Liver (tissue), 9 donors: ENCODE data around the gene PHKB. TPM values are rescaled to one million over a fixed set of nuclear protein-coding genes. Genes with fewer than 3 reads are reported as not detected.

ENCODE experiments used
- DNase-seq: peaks from one replicate; pipeline ENCODE4 v3.0.0-alpha.2; 2017; ENCODE audit warnings: low spot score
- H3K27ac ChIP-seq, 2 donors: one replicate each; pipeline ENCODE4 v1.7.0; 2013; ENCODE audit warnings: inconsistent platforms in 2 of 2, low read length in 2 of 2, control low read depth in 1 of 2, low read depth in 1 of 2, mild to moderate bottlenecking in 1 of 2
- H3K27me3 ChIP-seq, 4 donors: one replicate each; pipeline versions ENCODE4 v1.6.1 to v1.7.0; 2013; ENCODE audit warnings: low read length in 3 of 4, inconsistent platforms in 1 of 4, mild to moderate bottlenecking in 1 of 4, moderate library complexity in 1 of 4; ENCODE audit not compliant: control insufficient read depth in 4 of 4, insufficient read depth in 4 of 4
- H3K36me3 ChIP-seq, 4 donors: one replicate each; pipeline versions ENCODE4 v1.6.1 to v1.7.0; 2013; ENCODE audit warnings: low read length in 3 of 4, mild to moderate bottlenecking in 3 of 4, low read depth in 1 of 4, moderate library complexity in 1 of 4; ENCODE audit not compliant: control insufficient read depth in 4 of 4, insufficient read depth in 3 of 4
- H3K4me1 ChIP-seq, 4 donors: one replicate each; pipeline versions ENCODE4 v1.6.1 to v1.7.0; 2013; ENCODE audit warnings: low read length in 3 of 4, mild to moderate bottlenecking in 3 of 4, moderate library complexity in 1 of 4; ENCODE audit not compliant: control insufficient read depth in 4 of 4, insufficient read depth in 4 of 4
- H3K4me3 ChIP-seq, 3 donors: one replicate each; pipeline versions ENCODE4 v1.6.1 to v1.7.0; 2013; ENCODE audit warnings: low read length in 3 of 3, control low read depth in 1 of 3, low read depth in 1 of 3, mild to moderate bottlenecking in 1 of 3
- H3K9ac ChIP-seq, 2 donors: one replicate each; pipeline ENCODE4 v1.7.0; 2013; ENCODE audit warnings: low read length in 2 of 2, mild to moderate bottlenecking in 2 of 2, moderate library complexity in 2 of 2, control low read depth in 1 of 2, low read depth in 1 of 2
- H3K9me3 ChIP-seq, 4 donors: one replicate each; pipeline versions ENCODE4 v1.6.1 to v1.7.0; 2013; ENCODE audit warnings: low read length in 3 of 4; ENCODE audit not compliant: control insufficient read depth in 4 of 4
- EGR1 ChIP-seq, 2 donors: IDR thresholded peaks; 2 replicates each; pipeline ENCODE4 v1.6.1; 2016 to 2018; ENCODE audit warnings: antibody characterized with exemption in 2 of 2, low read depth in 2 of 2
- FOXA1 ChIP-seq: IDR thresholded peaks from 2 replicates; pipeline ENCODE4 v1.6.1; 2016; ENCODE audit warnings: antibody characterized with exemption
- GABPA ChIP-seq, 2 donors: IDR thresholded peaks in 1 of 2; conservative IDR thresholded peaks in 1 of 2; 2 replicates each; pipeline ENCODE4 v1.6.1; 2016; ENCODE audit warnings: antibody characterized with exemption in 2 of 2, mild to moderate bottlenecking in 1 of 2, moderate library complexity in 1 of 2
- HNF4A ChIP-seq, 2 donors: conservative IDR thresholded peaks; 2 replicates each; pipeline ENCODE4 v1.6.1; 2016; ENCODE audit warnings: antibody characterized with exemption in 2 of 2, mild to moderate bottlenecking in 2 of 2
- HNF4G ChIP-seq: IDR thresholded peaks from 2 replicates; pipeline ENCODE4 v1.6.1; 2016; ENCODE audit warnings: antibody characterized with exemption
- JUND ChIP-seq, 2 donors: IDR thresholded peaks; 2 replicates each; pipeline ENCODE4 v1.6.1; 2016; ENCODE audit warnings: antibody characterized with exemption in 2 of 2
- NR2F2 ChIP-seq: IDR thresholded peaks from 2 replicates; pipeline ENCODE4 v1.6.1; 2016; ENCODE audit warnings: antibody characterized with exemption
- RAD21 ChIP-seq, 2 donors: IDR thresholded peaks; 2 replicates each; pipeline ENCODE4 v1.6.1; 2016; ENCODE audit warnings: antibody characterized with exemption in 2 of 2, mild to moderate bottlenecking in 2 of 2
- RXRA ChIP-seq, 2 donors: IDR thresholded peaks; 2 replicates each; pipeline ENCODE4 v1.6.1; 2017 to 2018; ENCODE audit warnings: antibody characterized with exemption in 2 of 2, mild to moderate bottlenecking in 1 of 2
- SP1 ChIP-seq: IDR thresholded peaks from 2 replicates; pipeline ENCODE4 v1.6.1; 2018; ENCODE audit warnings: antibody characterized with exemption, mild to moderate bottlenecking
- TAF1 ChIP-seq: conservative IDR thresholded peaks from 2 replicates; pipeline ENCODE4 v1.6.1; 2016; ENCODE audit warnings: antibody characterized with exemption, mild to moderate bottlenecking
- YY1 ChIP-seq: IDR thresholded peaks from 2 replicates; pipeline ENCODE4 v1.6.1; 2016; ENCODE audit warnings: antibody characterized with exemption, mild to moderate bottlenecking
- WGBS: extraction: QIAGEN DNeasy Blood & Tissue Kit; methylation state at CpG from one replicate; pipeline ENCODE4 v1.1.7; 2013; 5-methylcytosine and 5-hydroxymethylcytosine counted together
- polyA plus RNA-seq, 2 donors: library from polyadenylated mRNA; stranded (reverse) in 1 of 2; unstranded in 1 of 2; fragments of 200-250 nt in 1 of 2; fragments of >200 nt in 1 of 2; fragmentation: Nextera tagmentation in 1 of 2; extraction: Ambion mirVana in 1 of 2; gene quantifications; one replicate each; pipeline versions ENCODE4 v1.2.1 to v1.2.3, GENCODE V29; 2013 to 2015
- total RNA-seq, 2 donors: library from RNA; depleted of rRNA; stranded (reverse); fragments of >200 nt; gene quantifications; one replicate each; pipeline ENCODE4 v1.2.3, GENCODE V29; 2014
- TF ChIP-seq, protein P1 (sequence below): IDR thresholded peaks from 2 replicates; pipeline ENCODE4 v1.6.1; 2016; ENCODE audit warnings: antibody characterized with exemption
- TF ChIP-seq, protein P2 (sequence below): IDR thresholded peaks from 2 replicates; pipeline ENCODE4 v1.6.1; 2016; ENCODE audit warnings: antibody characterized with exemption
- TF ChIP-seq, protein P3 (sequence below): IDR thresholded peaks from 2 replicates; pipeline ENCODE4 v1.6.1; 2016; ENCODE audit warnings: antibody characterized with exemption, mild to moderate bottlenecking
- TF ChIP-seq, protein P4 (sequence below): fragments of 150-350 bp; IDR thresholded peaks from 2 replicates; pipeline ENCODE4 v1.5.1; 2017; ENCODE audit warnings: improper control_type of control experiment, low read depth, low read length; ENCODE audit not compliant: missing input control
- TF ChIP-seq, protein P5 (sequence below): IDR thresholded peaks from 2 replicates; pipeline ENCODE4 v1.6.1; 2016; ENCODE audit warnings: antibody characterized with exemption
- donor health status: healthy.
- donor health status: healthy.
- donor health status: healthy.
- donor health status: healthy.
- donor health status: healthy.

PHKB gene
- total and polyA plus RNA-seq, 4 donors, result 13.2 to 49.1 (median 29.0) TPM

DNA sequence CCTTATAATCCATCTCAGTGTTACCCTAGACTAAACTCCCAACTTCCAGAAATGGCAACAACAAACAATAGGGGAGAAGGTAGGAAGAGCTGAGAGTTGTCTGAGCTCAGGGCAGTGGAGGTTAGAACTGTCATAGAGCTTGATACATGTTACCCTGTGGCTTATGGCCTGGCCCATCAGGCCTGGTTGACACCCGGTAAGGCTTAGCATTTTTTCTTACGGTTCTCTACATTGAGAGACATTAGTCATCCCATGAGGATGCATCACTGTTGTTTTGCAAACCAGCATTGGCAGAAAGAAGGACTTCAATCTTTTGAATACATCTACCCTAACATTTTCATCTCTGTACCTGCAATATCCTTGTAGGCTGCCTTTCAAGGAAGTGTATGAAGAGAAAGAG is 226.6 kb downstream of the PHKB start:
- H3K4me3 ChIP-seq, result no peak overlapping the region
- 97% methylated on average over 2 of the region's 2 CpGs for WGBS
- H3K36me3 ChIP-seq, result peaks cover 10 to 27% (median 20%) of the 10 kb centered on the region in 4 donors

DNA sequence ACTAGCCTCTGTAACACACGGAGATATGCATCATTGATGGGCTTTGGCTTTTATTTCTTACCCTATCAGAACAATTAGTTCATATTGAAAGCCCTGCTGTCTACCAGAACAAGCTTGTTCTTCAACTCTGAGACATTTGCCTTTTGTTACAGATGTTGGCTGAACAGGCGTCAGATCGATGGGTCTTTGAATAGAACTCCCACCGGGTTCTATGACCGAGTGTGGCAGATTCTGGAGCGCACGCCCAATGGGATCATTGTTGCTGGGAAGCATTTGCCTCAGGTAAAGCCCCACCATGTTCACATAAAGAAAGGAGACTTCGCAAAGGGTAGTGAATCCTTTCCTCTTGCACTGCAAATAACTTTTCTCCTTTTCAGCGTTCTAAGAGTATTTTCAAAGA is 232.1 kb downstream of the PHKB start:
- Histone ChIP-seq H3K9me3 (no peaks in the 10 kb centered on the region), H3K9ac (no peak overlapping the region), H3K27ac (no peak overlapping the region), H3K4me1 (no peaks in the 10 kb centered on the region), H3K4me3 (no peak overlapping the region), H3K36me3 (peaks cover 11 to 69% (median 44%) of the 10 kb centered on the region in 4 donors), H3K27me3 (no peaks in the 10 kb centered on the region)
- WGBS, result 96% methylated on average over 9 of the region's 9 CpGs
- DNase-seq, result no peak
- TF ChIP-seq, protein P1, sequence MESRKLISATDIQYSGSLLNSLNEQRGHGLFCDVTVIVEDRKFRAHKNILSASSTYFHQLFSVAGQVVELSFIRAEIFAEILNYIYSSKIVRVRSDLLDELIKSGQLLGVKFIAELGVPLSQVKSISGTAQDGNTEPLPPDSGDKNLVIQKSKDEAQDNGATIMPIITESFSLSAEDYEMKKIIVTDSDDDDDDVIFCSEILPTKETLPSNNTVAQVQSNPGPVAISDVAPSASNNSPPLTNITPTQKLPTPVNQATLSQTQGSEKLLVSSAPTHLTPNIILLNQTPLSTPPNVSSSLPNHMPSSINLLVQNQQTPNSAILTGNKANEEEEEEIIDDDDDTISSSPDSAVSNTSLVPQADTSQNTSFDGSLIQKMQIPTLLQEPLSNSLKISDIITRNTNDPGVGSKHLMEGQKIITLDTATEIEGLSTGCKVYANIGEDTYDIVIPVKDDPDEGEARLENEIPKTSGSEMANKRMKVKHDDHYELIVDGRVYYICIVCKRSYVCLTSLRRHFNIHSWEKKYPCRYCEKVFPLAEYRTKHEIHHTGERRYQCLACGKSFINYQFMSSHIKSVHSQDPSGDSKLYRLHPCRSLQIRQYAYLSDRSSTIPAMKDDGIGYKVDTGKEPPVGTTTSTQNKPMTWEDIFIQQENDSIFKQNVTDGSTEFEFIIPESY, result no peak
- TF ChIP-seq RAD21 (IDR thresholded peaks at IDR 0.05) (no peak), YY1 (no peak), EGR1 (IDR thresholded peaks at IDR 0.05; ENCODE audit: low read depth in 2 of 2) (no peak), TAF1 (no peak), NR2F2 (no peak)
- TF ChIP-seq, protein P2, sequence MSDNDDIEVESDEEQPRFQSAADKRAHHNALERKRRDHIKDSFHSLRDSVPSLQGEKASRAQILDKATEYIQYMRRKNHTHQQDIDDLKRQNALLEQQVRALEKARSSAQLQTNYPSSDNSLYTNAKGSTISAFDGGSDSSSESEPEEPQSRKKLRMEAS, result no peak
- TF ChIP-seq, protein P3, sequence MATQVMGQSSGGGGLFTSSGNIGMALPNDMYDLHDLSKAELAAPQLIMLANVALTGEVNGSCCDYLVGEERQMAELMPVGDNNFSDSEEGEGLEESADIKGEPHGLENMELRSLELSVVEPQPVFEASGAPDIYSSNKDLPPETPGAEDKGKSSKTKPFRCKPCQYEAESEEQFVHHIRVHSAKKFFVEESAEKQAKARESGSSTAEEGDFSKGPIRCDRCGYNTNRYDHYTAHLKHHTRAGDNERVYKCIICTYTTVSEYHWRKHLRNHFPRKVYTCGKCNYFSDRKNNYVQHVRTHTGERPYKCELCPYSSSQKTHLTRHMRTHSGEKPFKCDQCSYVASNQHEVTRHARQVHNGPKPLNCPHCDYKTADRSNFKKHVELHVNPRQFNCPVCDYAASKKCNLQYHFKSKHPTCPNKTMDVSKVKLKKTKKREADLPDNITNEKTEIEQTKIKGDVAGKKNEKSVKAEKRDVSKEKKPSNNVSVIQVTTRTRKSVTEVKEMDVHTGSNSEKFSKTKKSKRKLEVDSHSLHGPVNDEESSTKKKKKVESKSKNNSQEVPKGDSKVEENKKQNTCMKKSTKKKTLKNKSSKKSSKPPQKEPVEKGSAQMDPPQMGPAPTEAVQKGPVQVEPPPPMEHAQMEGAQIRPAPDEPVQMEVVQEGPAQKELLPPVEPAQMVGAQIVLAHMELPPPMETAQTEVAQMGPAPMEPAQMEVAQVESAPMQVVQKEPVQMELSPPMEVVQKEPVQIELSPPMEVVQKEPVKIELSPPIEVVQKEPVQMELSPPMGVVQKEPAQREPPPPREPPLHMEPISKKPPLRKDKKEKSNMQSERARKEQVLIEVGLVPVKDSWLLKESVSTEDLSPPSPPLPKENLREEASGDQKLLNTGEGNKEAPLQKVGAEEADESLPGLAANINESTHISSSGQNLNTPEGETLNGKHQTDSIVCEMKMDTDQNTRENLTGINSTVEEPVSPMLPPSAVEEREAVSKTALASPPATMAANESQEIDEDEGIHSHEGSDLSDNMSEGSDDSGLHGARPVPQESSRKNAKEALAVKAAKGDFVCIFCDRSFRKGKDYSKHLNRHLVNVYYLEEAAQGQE, result no peak

More for the DNA sequence above, 226.6 kb downstream of the PHKB start:
- Histone ChIP-seq H3K27me3 (no peaks in the 10 kb centered on the region), H3K27ac (no peak overlapping the region), H3K9ac (no peak overlapping the region), H3K4me1 (no peaks in the 10 kb centered on the region), H3K9me3 (no peaks in the 10 kb centered on the region)
- no peak for DNase-seq
- TF ChIP-seq, protein P3, result no peak
- TF ChIP-seq, protein P4, sequence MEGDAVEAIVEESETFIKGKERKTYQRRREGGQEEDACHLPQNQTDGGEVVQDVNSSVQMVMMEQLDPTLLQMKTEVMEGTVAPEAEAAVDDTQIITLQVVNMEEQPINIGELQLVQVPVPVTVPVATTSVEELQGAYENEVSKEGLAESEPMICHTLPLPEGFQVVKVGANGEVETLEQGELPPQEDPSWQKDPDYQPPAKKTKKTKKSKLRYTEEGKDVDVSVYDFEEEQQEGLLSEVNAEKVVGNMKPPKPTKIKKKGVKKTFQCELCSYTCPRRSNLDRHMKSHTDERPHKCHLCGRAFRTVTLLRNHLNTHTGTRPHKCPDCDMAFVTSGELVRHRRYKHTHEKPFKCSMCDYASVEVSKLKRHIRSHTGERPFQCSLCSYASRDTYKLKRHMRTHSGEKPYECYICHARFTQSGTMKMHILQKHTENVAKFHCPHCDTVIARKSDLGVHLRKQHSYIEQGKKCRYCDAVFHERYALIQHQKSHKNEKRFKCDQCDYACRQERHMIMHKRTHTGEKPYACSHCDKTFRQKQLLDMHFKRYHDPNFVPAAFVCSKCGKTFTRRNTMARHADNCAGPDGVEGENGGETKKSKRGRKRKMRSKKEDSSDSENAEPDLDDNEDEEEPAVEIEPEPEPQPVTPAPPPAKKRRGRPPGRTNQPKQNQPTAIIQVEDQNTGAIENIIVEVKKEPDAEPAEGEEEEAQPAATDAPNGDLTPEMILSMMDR, result no peak
- TF ChIP-seq RXRA (IDR thresholded peaks at IDR 0.05) (no peak), RAD21 (IDR thresholded peaks at IDR 0.05) (no peak), SP1 (no peak), GABPA (IDR thresholded peaks at IDR 0.05 in 1 of 2, conservative IDR thresholded peaks at IDR 0.05 in 1 of 2) (no peak), HNF4A (conservative IDR thresholded peaks at IDR 0.05) (no peak), FOXA1 (no peak), TAF1 (no peak), YY1 (no peak), JUND (IDR thresholded peaks at IDR 0.05) (no peak), HNF4G (no peak)
- TF ChIP-seq, protein P5, sequence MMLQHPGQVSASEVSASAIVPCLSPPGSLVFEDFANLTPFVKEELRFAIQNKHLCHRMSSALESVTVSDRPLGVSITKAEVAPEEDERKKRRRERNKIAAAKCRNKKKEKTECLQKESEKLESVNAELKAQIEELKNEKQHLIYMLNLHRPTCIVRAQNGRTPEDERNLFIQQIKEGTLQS, result no peak
- TF ChIP-seq, protein P1, result no peak
